GM12878 (cell line): ENCODE data around the gene IRS1. TPM values are rescaled to one million over a fixed set of nuclear protein-coding genes. Genes with fewer than 3 reads are reported as not detected.

ENCODE experiments used
- ATAC-seq: fragments of 200-7000 bp; cut with Tn5 transposase; 3 replicates; pipeline ENCODE4 v1.9.1; 2020; ENCODE audit warnings: mild to moderate bottlenecking, moderate library complexity
- BruUV-seq: library from RNA; stranded (reverse); fragments of 400-500 nt; replicated peaks from 2 replicates; lab custom pipeline; 2021; lab: Mats Ljungman, UMichigan
- CTCF ChIA-PET: fragments of 300-600 bp; sonication (Branson Sonifier 250); formaldehyde crosslinking; extraction: SDS; loops from one replicate; lab custom pipeline; 2021; ENCODE audit warnings: inconsistent platforms; lab: Yijun Ruan, JAX
- POLR2A ChIA-PET: fragments of 350-600 bp; formaldehyde crosslinking; extraction: SDS; loops from one replicate; lab custom pipeline; 2021; ENCODE audit warnings: inconsistent platforms; lab: Charles Lee
- RAD21 ChIA-PET: fragments of 300-600 bp; sonication (Branson Sonifier 250); formaldehyde crosslinking; loops from one replicate; lab custom pipeline; 2023; ENCODE audit warnings: antibody characterized with exemption; ENCODE audit not compliant: unreplicated experiment; lab: Charles Lee
- SMC1A ChIA-PET: fragments of 300-600 bp; sonication (Branson Sonifier 250); formaldehyde crosslinking; loops from one replicate; lab custom pipeline; 2023; ENCODE audit not compliant: unreplicated experiment, uncharacterized antibody; lab: Charles Lee
- DNase-seq: peaks from one replicate; pipeline ENCODE4 v3.0.0-alpha.2; 2011; ENCODE audit warnings: low read depth, low spot score
- FAIRE-seq: peaks from 3 replicates; lab custom pipeline; 2011; peaks lifted over from hg19 to GRCh38; lab: Jason Lieb, UNC
- H2AFZ ChIP-seq: 2 replicates; pipeline ENCODE4 v1.6.0; 2011; ENCODE audit warnings: low read depth, low read length, control low read depth; ENCODE audit not compliant: control insufficient read depth
- H3K27ac ChIP-seq: 2 replicates; pipeline ENCODE4 v1.5.1; 2011; ENCODE audit warnings: control low read depth; ENCODE audit not compliant: control insufficient read depth, insufficient read depth
- H3K27me3 ChIP-seq, 2 experiments: replicated peaks in 1 of 2; 2 replicates each; pipeline versions ENCODE4 v1.6.0 to v1.6.1; 2011; ENCODE audit warnings: low read length in 1 of 2; ENCODE audit not compliant: control insufficient read depth in 2 of 2, insufficient read depth in 2 of 2
- H3K36me3 ChIP-seq, 2 experiments: 2 replicates each; pipeline ENCODE4 v1.5.1; 2011; ENCODE audit warnings: low read length in 1 of 2; ENCODE audit not compliant: control insufficient read depth in 2 of 2, insufficient read depth in 2 of 2
- H3K4me1 ChIP-seq: 2 replicates; pipeline ENCODE4 v1.6.1; 2011; ENCODE audit warnings: mild to moderate bottlenecking, low read length, moderate library complexity, mixed read lengths; ENCODE audit not compliant: control insufficient read depth, insufficient read depth
- H3K4me2 ChIP-seq: 2 replicates; pipeline ENCODE4 v1.6.0; 2011; ENCODE audit warnings: control low read depth; ENCODE audit not compliant: control insufficient read depth, insufficient read depth
- H3K4me3 ChIP-seq: fragments of 200-600 bp; sonication (generic); 2 replicates; pipeline ENCODE4 v1.5.1; 2016
- H3K79me2 ChIP-seq: 2 replicates; pipeline ENCODE4 v1.6.0; 2011; ENCODE audit warnings: low read length; ENCODE audit not compliant: control insufficient read depth, insufficient read depth
- H3K9ac ChIP-seq: 2 replicates; pipeline ENCODE4 v1.8.0; 2011; ENCODE audit warnings: low read length, control low read depth, mixed read lengths; ENCODE audit not compliant: control insufficient read depth, insufficient read depth
- H3K9me3 ChIP-seq: replicated peaks from 3 replicates; pipeline ENCODE4 v1.5.1; 2011; ENCODE audit warnings: mild to moderate bottlenecking, low read length; ENCODE audit not compliant: control insufficient read depth, insufficient read depth
- H4K20me1 ChIP-seq: 2 replicates; pipeline ENCODE4 v1.6.0; 2011; ENCODE audit not compliant: control insufficient read depth, insufficient read depth
- BCLAF1 ChIP-seq: fragments of 450-650 bp; IDR thresholded peaks from 2 replicates; pipeline ENCODE4 v1.6.1; 2017; ENCODE audit warnings: antibody characterized with exemption, mild to moderate bottlenecking, moderate library complexity
- CEBPB ChIP-seq, 2 experiments: fragments of 150-350 bp in 1 of 2; IDR thresholded peaks; 2 replicates each; pipeline ENCODE4 v1.6.1; 2012 to 2014; ENCODE audit warnings: low read depth in 2 of 2, low read length in 2 of 2, borderline replicate concordance in 1 of 2, inconsistent platforms in 1 of 2
- HDGF ChIP-seq: fragments of 450-650 bp; IDR thresholded peaks from 2 replicates; pipeline ENCODE4 v1.6.1; 2016; ENCODE audit warnings: antibody characterized with exemption
- MTA2 ChIP-seq: fragments of 450-650 bp; IDR thresholded peaks from 2 replicates; pipeline ENCODE4 v1.6.1; 2016; ENCODE audit warnings: low read depth, mild to moderate bottlenecking, moderate library complexity
- USF1 ChIP-seq: IDR thresholded peaks from 2 replicates; pipeline ENCODE4 v1.6.1; 2011; ENCODE audit warnings: borderline replicate concordance, low read depth, mild to moderate bottlenecking, moderate library complexity, mixed read lengths, low read length; ENCODE audit not compliant: insufficient read depth; ENCODE audit errors: extremely low read length
- YBX1 ChIP-seq: fragments of 450-650 bp; IDR thresholded peaks from 2 replicates; pipeline ENCODE4 v1.6.1; 2016; ENCODE audit warnings: antibody characterized with exemption
- ZNF687 ChIP-seq: fragments of 450-650 bp; IDR thresholded peaks from 2 replicates; pipeline ENCODE4 v1.6.1; 2017; ENCODE audit warnings: mild to moderate bottlenecking, moderate library complexity
- ZZZ3 ChIP-seq: IDR thresholded peaks from 2 replicates; pipeline ENCODE4 v1.6.1; 2011; ENCODE audit warnings: low read depth; ENCODE audit not compliant: control insufficient read depth, insufficient read length
- WGBS: methylation state at CpG from one replicate; pipeline ENCODE4 v1.1.6; 2016; ENCODE audit warnings: low lambda C conversion rate; ENCODE audit not compliant: insufficient replicate concordance, insufficient coverage; ENCODE audit errors: missing lambda C conversion rate; 5-methylcytosine and 5-hydroxymethylcytosine counted together
- in situ Hi-C: fragments of 300-500 bp; cut with MboI; formaldehyde crosslinking; loops from 9 replicates; pipeline ENCODE4 v1.14.3; 2018; ENCODE audit warnings: mixed read lengths
- intact Hi-C: fragments of 100-400 bp; cut with micrococcal nuclease; formaldehyde crosslinking; loops from one replicate; pipeline ENCODE4 v1.14.2; 2022; ENCODE audit not compliant: unreplicated experiment
- polyA plus RNA-seq, 11 experiments: library from polyadenylated mRNA; depleted of rRNA in 4 of 11; unstranded in 6 of 11; stranded (reverse) in 5 of 11; fragments of >200 nt; fragmentation: Nextera tagmentation in 4 of 11; fragmentation: Illumina TruSeq in 1 of 11; extraction: Ambion mirVana in 4 of 11; extraction: Trizol in 1 of 11; gene quantifications; 1 replicate in 1 of 11; 2 replicates in 10 of 11; pipeline versions ENCODE4 v1.2.1 to v1.2.3, GENCODE V29; 2011 to 2016; ENCODE audit warnings: inconsistent platforms in 2 of 11, missing spikeins in 2 of 11, low read depth in 1 of 11
- total RNA-seq, 4 experiments: library from RNA; depleted of rRNA in 3 of 4; stranded (reverse); fragments of >200 nt in 3 of 4; fragmentation: Illumina TruSeq in 1 of 4; extraction: Trizol in 1 of 4; gene quantifications; 2 replicates each; pipeline versions ENCODE4 v1.2.1 to v1.2.3, GENCODE V29; 2013 to 2021
- TF ChIP-seq, protein P1 (sequence below): IDR thresholded peaks from 2 replicates; pipeline ENCODE4 v1.6.1; 2012; ENCODE audit warnings: low read depth, low read length, improper control_type of control experiment

IRS1 gene
- total and polyA plus RNA-seq, 10 of the 15 experiments (the other 5 are each of a cell fraction or from before 2014, with no cell fraction given), result 0.03 to 1.7 (median 0.34) TPM

DNA sequence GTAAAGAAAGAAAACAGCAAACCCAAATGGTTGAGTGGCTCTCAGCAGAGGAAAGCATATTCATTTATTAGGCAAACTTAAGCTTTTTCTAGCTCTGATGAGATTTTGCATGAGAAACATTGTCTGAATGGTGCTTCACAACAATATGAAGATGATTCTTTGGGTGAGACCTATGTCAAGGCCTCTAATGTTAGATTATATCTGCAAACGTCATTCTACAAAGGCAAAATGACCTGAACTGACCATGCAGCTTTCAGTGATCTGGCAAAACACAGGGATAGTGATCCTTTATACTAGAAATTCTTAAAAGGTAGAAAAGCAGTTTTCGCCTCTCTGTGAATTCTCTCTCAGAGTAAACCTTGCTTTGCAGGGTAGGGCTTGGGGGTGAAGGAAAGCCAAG, 47.9 kb upstream of the IRS1 start:
- intact Hi-C loops (no loop called here), in situ Hi-C loops (loop anchor here (25.0 kb wide), 1 partner anchor 940 kb away; no protein-coding TSS in a partner anchor)
- no peak overlapping the region for H3K27ac ChIP-seq
- ChIA-PET SMC1A (interaction anchor here (0.5 to 2.4 kb wide), 10 partner anchors 8 to 58 kb away, joined by 3 to 18 read pairs (median 4); partner anchors contain the start of gene RHBDD1), CTCF (interaction anchor here (0.7 to 2.6 kb wide), 5 partner anchors 9 to 58 kb away, joined by 3 to 6 read pairs (median 3); no protein-coding TSS in a partner anchor), RAD21 (no interaction called here), POLR2A (interaction anchor here (0.6 to 4.0 kb wide), 3 partner anchors 12 to 137 kb away, joined by 3 to 19 read pairs (median 4); partner anchors contain the start of gene RHBDD1)
- DNase-seq (no peak), ATAC-seq (no peak), FAIRE-seq (no peak)
- H3K36me3 ChIP-seq, result 0 out of 4 replicates have a peak, but pooled peaks cover 0 to 3% of the 10 kb centered on the region in 2 experiments
- H3K4me2 ChIP-seq, result no peak overlapping the region
- no peaks in the 10 kb centered on the region for H4K20me1 ChIP-seq
- H3K4me3 ChIP-seq, result no peak overlapping the region
- no peaks in the 10 kb centered on the region; the same call in 2 of the 3 replicates for H3K9me3 ChIP-seq
- H3K4me1 ChIP-seq, result peaks cover 18% of the 10 kb centered on the region
- no peak overlapping the region for H2AFZ ChIP-seq
- H3K27me3 ChIP-seq, result no peaks in the 10 kb centered on the region
- H3K79me2 ChIP-seq, result peaks cover 21% of the 10 kb centered on the region
- no TSS peak for BruUV-seq
- 94% methylated on average over 2 of the region's 2 CpGs for WGBS
- H3K9ac ChIP-seq, result no peak overlapping the region
- TF ChIP-seq BCLAF1 (no peak), MTA2 (no peak), CEBPB (IDR thresholded peaks at IDR 0.05; ENCODE audit: borderline replicate concordance in 1 of 2, low read depth in 2 of 2, low read length in 2 of 2) (no peak), YBX1 (no peak), ZNF687 (no peak), HDGF (no peak), USF1 (no peak), ZZZ3 (no peak)
- TF ChIP-seq, protein P1, sequence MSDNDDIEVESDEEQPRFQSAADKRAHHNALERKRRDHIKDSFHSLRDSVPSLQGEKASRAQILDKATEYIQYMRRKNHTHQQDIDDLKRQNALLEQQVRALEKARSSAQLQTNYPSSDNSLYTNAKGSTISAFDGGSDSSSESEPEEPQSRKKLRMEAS, result no peak
